HepG2 (cell line): ENCODE data around the gene SLC39A10. TPM values are rescaled to one million over a fixed set of nuclear protein-coding genes. Genes with fewer than 3 reads are reported as not detected.

Experiments used
- BCLAF1 ChIP-seq: fragments of 450-650 bp; IDR thresholded peaks from 2 replicates; pipeline ENCODE4 v1.6.1; 2017; ENCODE audit warnings: mild to moderate bottlenecking
- DNMT1 ChIP-seq: sonication (generic); formaldehyde crosslinking; IDR thresholded peaks from 2 replicates; pipeline ENCODE4 v1.5.1; 2020; ENCODE audit warnings: mild to moderate bottlenecking, missing genetic modification reagents
- HNRNPUL1 ChIP-seq: fragments of 200-400 bp; formaldehyde crosslinking; IDR thresholded peaks from 2 replicates; pipeline ENCODE4 v1.6.1; 2017; ENCODE audit warnings: low read depth, mild to moderate bottlenecking, low read length, moderate library complexity
- JUND ChIP-seq: sonication (generic); formaldehyde crosslinking; IDR thresholded peaks from 2 replicates; pipeline ENCODE4 v1.8.0; 2022; ENCODE audit warnings: mild to moderate bottlenecking, missing genetic modification reagents
- KAT7 ChIP-seq: IDR thresholded peaks from 2 replicates; pipeline ENCODE4 v1.6.1; 2018; ENCODE audit warnings: borderline replicate concordance, missing compliant biosample characterization
- MED13 ChIP-seq: sonication (generic); formaldehyde crosslinking; IDR thresholded peaks from 2 replicates; pipeline ENCODE4 v1.5.0; 2020; ENCODE audit warnings: missing genetic modification reagents
- NCOA2 ChIP-seq: sonication (generic); formaldehyde crosslinking; IDR thresholded peaks from 2 replicates; pipeline ENCODE4 v1.8.0; 2022; ENCODE audit warnings: inconsistent platforms
- NR2F6 ChIP-seq, 2 experiments: IDR thresholded peaks; 2 replicates each; pipeline ENCODE4 v1.6.1; 2016; ENCODE audit warnings: antibody characterized with exemption in 1 of 2, mild to moderate bottlenecking in 1 of 2
- NRL ChIP-seq: sonication (generic); formaldehyde crosslinking; IDR thresholded peaks from 2 replicates; pipeline ENCODE4 v1.5.0; 2020; ENCODE audit warnings: missing genetic modification reagents, mild to moderate bottlenecking, moderate library complexity, borderline replicate concordance
- ONECUT2 ChIP-seq: sonication (generic); formaldehyde crosslinking; IDR thresholded peaks from 2 replicates; pipeline ENCODE4 v1.4.0; 2020; ENCODE audit warnings: missing genetic modification reagents
- PLRG1 ChIP-seq: fragments of 450-650 bp; conservative IDR thresholded peaks from 2 replicates; pipeline ENCODE4 v1.6.1; 2016
- SALL2 ChIP-seq: sonication (generic); formaldehyde crosslinking; IDR thresholded peaks from 2 replicates; pipeline ENCODE4 v1.8.1; 2023; ENCODE audit warnings: mild to moderate bottlenecking, missing genetic modification reagents, inconsistent platforms
- SATB2 ChIP-seq: sonication (generic); formaldehyde crosslinking; IDR thresholded peaks from 2 replicates; pipeline ENCODE4 v1.5.0; 2020; ENCODE audit warnings: missing genetic modification reagents
- SNAPC4 ChIP-seq: sonication (generic); formaldehyde crosslinking; IDR thresholded peaks from 2 replicates; pipeline ENCODE4 v1.4.0; 2020; ENCODE audit warnings: mild to moderate bottlenecking, missing genetic modification reagents
- SNRNP70 ChIP-seq: fragments of 200-400 bp; formaldehyde crosslinking; IDR thresholded peaks from 2 replicates; pipeline ENCODE4 v1.6.1; 2017; ENCODE audit warnings: mild to moderate bottlenecking, low read depth, low read length, moderate library complexity
- THAP11 ChIP-seq: IDR thresholded peaks from 2 replicates; pipeline ENCODE4 v1.6.1; 2016; ENCODE audit warnings: missing biosample characterization, missing genetic modification reagents
- ZNF367 ChIP-seq: sonication (generic); formaldehyde crosslinking; IDR thresholded peaks from 2 replicates; pipeline ENCODE4 v1.4.0; 2020; ENCODE audit warnings: missing genetic modification reagents, borderline replicate concordance
- ZNF530 ChIP-seq: sonication (generic); formaldehyde crosslinking; IDR thresholded peaks from 2 replicates; pipeline ENCODE4 v1.5.0; 2020; ENCODE audit warnings: low read depth, mild to moderate bottlenecking, missing genetic modification reagents
- ZNF776 ChIP-seq: sonication (generic); formaldehyde crosslinking; IDR thresholded peaks from 2 replicates; pipeline ENCODE4 v1.4.0; 2020; ENCODE audit warnings: mild to moderate bottlenecking, missing genetic modification reagents
- ZNF816 ChIP-seq: sonication (generic); formaldehyde crosslinking; IDR thresholded peaks from 2 replicates; pipeline ENCODE4 v1.8.0; 2022; ENCODE audit warnings: missing genetic modification reagents, mild to moderate bottlenecking, borderline replicate concordance
- ZNF879 ChIP-seq: sonication (generic); formaldehyde crosslinking; IDR thresholded peaks from 2 replicates; pipeline ENCODE4 v1.8.1; 2023; ENCODE audit warnings: missing genetic modification reagents
- polyA plus RNA-seq, 8 experiments: library from polyadenylated mRNA; depleted of rRNA in 3 of 8; stranded (reverse) in 7 of 8; unstranded in 1 of 8; fragments of >200 nt; fragmentation: Illumina TruSeq in 4 of 8; extraction: Trizol in 4 of 8; gene quantifications; 2 replicates each; pipeline versions ENCODE4 v1.2.1 to v1.2.3, GENCODE V29; 2011 to 2016; ENCODE audit warnings: low read depth in 4 of 8, missing spikeins in 1 of 8, mixed read lengths in 1 of 8; ENCODE audit not compliant: insufficient read depth in 1 of 8
- total RNA-seq, 5 experiments: library from RNA; depleted of rRNA; stranded (reverse); fragments of >200 nt; fragmentation: Illumina TruSeq; extraction: Trizol; gene quantifications; 2 replicates each; pipeline ENCODE4 v1.2.3, GENCODE V29; 2016; ENCODE audit warnings: low read depth in 1 of 5
- TF ChIP-seq, protein P1 (sequence below): sonication (generic); formaldehyde crosslinking; IDR thresholded peaks from 2 replicates; pipeline ENCODE4 v1.4.0; 2020; ENCODE audit warnings: low read depth, mild to moderate bottlenecking, missing genetic modification reagents

The SLC39A10 gene
- total and polyA plus RNA-seq, 2 of the 13 experiments (the other 11 are each of a cell fraction or from before 2014, with no cell fraction given): 13.2 to 21.0 TPM

DNA sequence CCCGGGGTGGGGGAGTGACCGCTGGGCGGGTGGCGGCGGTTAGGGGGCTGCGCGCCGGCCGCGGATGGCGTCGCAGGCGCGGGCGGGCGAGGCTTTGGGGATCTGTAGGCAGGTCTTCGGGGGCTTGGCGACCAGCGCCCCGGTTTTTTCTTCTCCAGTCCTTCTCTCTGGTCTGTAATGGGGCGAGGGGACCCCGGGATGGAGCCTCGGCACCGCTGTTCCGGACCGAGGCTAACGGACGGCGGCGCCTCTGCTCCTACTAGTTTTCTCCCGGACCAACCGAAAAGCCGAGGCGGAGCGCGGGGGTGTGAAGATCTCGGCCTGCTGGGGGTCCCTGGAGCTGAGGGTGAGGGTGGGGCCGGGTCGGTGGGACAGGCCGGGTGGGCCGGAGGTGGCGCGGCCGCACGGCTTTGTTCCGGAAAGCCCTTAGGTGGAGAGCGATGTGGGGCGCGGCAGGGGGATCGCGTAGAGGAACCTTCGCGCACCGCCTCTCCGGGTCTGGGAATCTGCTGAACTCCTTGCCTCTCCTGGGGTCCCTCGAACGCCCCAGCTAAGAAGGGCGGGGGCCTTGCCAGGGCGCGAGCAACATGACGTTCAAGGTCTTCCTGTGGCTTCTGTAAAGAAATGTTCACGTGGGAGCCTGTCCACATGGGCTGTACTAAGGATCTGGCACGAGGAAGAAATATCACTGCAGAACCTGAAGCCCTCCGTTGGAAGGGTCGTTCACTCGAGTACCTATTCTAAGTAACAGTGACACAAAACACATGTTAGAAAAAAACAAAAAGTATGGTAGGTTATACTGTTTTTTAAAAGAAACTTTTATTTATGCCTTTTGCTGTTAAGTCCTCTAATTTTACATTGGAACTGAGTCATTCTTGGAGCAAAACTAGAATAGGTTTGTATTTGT is 861 bp downstream of the SLC39A10 start (continued):
- TF ChIP-seq, protein P1, sequence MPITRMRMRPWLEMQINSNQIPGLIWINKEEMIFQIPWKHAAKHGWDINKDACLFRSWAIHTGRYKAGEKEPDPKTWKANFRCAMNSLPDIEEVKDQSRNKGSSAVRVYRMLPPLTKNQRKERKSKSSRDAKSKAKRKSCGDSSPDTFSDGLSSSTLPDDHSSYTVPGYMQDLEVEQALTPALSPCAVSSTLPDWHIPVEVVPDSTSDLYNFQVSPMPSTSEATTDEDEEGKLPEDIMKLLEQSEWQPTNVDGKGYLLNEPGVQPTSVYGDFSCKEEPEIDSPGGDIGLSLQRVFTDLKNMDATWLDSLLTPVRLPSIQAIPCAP (CRISPR knock-in tag): no peak
- TF ChIP-seq SATB2 (CRISPR knock-in tag) (0 out of 2 replicates have a peak, but pooled peaks have one; percentile 24), ZNF816 (peak; percentile 95), HNRNPUL1 (no peak), ZNF776 (no peak), ZNF367 (CRISPR knock-in tag) (no peak), PLRG1 (no peak), THAP11 (CRISPR knock-in tag) (peak; percentile 51), NCOA2 (CRISPR knock-in tag) (peak; percentile 35; the same call in 1 of the 2 replicates), SNRNP70 (no peak), ZNF530 (CRISPR knock-in tag) (no peak), ZNF879 (CRISPR knock-in tag) (no peak), ONECUT2 (CRISPR knock-in tag) (0 out of 2 replicates have a peak, but pooled peaks have one; percentile 26), BCLAF1 (no peak), DNMT1 (no peak), JUND (CRISPR knock-in tag) (0 out of 2 replicates have a peak, but pooled peaks have one; percentile 11), SNAPC4 (CRISPR knock-in tag) (no peak), KAT7 (no peak; the same call in 1 of the 2 replicates), NR2F6 (IDR thresholded peaks at IDR 0.05) (no peak), NR2F6 (CRISPR knock-in tag; IDR thresholded peaks at IDR 0.05) (no peak), MED13 (CRISPR knock-in tag) (peak; percentile 68), SALL2 (no peak), NRL (CRISPR knock-in tag) (no peak)
